ENCODE data around the gene OR8H3.

- no peak for TF ChIP-seq RAD21 (IDR thresholded peaks at IDR 0.05)
- TF ChIP-seq YY1 (IDR thresholded peaks at IDR 0.05) = no peak
- no peak for TF ChIP-seq CTCF (IDR thresholded peaks at IDR 0.05; ENCODE audit: low read depth, low read length, missing input control)
- no peak for TF ChIP-seq MAX (IDR thresholded peaks at IDR 0.05)
- TF ChIP-seq NR2F2 (IDR thresholded peaks at IDR 0.05) = no peak
- TF ChIP-seq HNF4G (IDR thresholded peaks at IDR 0.05) = no peak
- no peak for TF ChIP-seq FOXA2 (IDR thresholded peaks at IDR 0.05)
- TF ChIP-seq TAF1 (conservative IDR thresholded peaks at IDR 0.05) = no peak
These were observed 29.2 kb upstream of the OR8H3 start, which contains the start of gene OR8I2 for GRCh38 chr11:56093008-56093407.

Data from liver (tissue), 3 donors.